HFFc6 (cell line): ENCODE results near the gene SLC22A17. TPM values are rescaled to one million over a fixed set of nuclear protein-coding genes. Genes with fewer than 3 reads are reported as not detected.
"Not testable (repeated sequence)": the region's sequence is repeated elsewhere in the genome, so short reads cannot be mapped to it uniquely, and the experiment has no call there.

Source experiments
- DNase-seq: peaks from one replicate; pipeline ENCODE4 v3.0.0-alpha.2; 2018
- H3K27ac Mint-ChIP-seq: 2 replicates; pipeline ENCODE4 v1.8.0; 2020; ENCODE audit warnings: mild to moderate bottlenecking, mixed read lengths
- H3K27me3 Mint-ChIP-seq: 2 replicates; pipeline ENCODE4 v1.8.0; 2021; ENCODE audit warnings: mild to moderate bottlenecking, moderate library complexity, mixed read lengths; ENCODE audit not compliant: insufficient read depth
- H3K36me3 Mint-ChIP-seq: 2 replicates; pipeline ENCODE4 v1.8.0; 2021; ENCODE audit warnings: low read depth, mixed read lengths
- H3K4me1 Mint-ChIP-seq: 2 replicates; pipeline ENCODE4 v1.8.0; 2020; ENCODE audit warnings: low read depth, mixed read lengths
- H3K4me3 Mint-ChIP-seq: 2 replicates; pipeline ENCODE4 v1.8.0; 2020; ENCODE audit warnings: mild to moderate bottlenecking, moderate library complexity, mixed read lengths
- H3K9me3 Mint-ChIP-seq: 2 replicates; pipeline ENCODE4 v1.8.0; 2020; ENCODE audit warnings: mild to moderate bottlenecking, mixed read lengths
- CTCF ChIP-seq: fragments of 200-600 bp; sonication (generic); IDR thresholded peaks from 2 replicates; pipeline ENCODE4 v1.5.0; 2021; ENCODE audit warnings: antibody characterized with exemption, mild to moderate bottlenecking
- total RNA-seq, 6 experiments: library from RNA; stranded (reverse); fragmentation: NEBNext Ultra II Directional; extraction: Animal tissue kit (Norgen Biotek cat#: 25700); gene quantifications; 2 replicates in 1 of 6; 3 replicates in 5 of 6; pipeline ENCODE4 v1.2.3, GENCODE V29; 2021

Gene SLC22A17
- total RNA-seq, 6 experiments from 2014 or later = 11.7 to 15.6 (median 13.1) TPM

DNA sequence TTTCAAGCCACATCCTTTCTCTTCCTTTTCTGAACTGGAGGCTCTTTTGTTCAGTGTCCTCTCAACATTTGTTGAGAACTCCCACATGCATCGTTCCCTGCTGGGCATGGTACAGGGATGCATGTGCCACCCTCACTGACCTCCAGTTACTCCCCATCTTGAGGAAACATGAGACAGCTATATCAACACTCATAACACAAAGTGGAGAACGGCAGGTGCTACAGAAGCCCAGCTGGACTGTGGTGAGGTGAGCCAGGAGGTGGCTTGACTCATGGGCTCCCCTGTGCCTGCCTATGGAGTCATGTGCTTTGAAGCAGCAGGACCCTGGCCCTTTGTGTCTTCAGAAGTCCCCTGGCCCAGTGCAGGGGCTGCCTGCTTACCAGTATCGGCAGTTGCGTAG lies 45.7 kb upstream of the SLC22A17 start:
- H3K4me3 Mint-ChIP-seq = no peak overlapping the region
- DNase-seq = no peak
- H3K27ac Mint-ChIP-seq = no peak overlapping the region
- no peaks in the 10 kb centered on the region for H3K9me3 Mint-ChIP-seq
- no peaks in the 10 kb centered on the region for H3K36me3 Mint-ChIP-seq
- H3K4me1 Mint-ChIP-seq = no peaks in the 10 kb centered on the region
- H3K27me3 Mint-ChIP-seq = peaks cover 65% of the 10 kb centered on the region
- TF ChIP-seq CTCF = no peak

GRCh38 chr14:23396781-23397407 lies 44.2 kb upstream of the SLC22A17 start:
- peaks cover 66% of the 10 kb centered on the region for H3K27me3 Mint-ChIP-seq
- H3K4me1 Mint-ChIP-seq = no peaks in the 10 kb centered on the region
- H3K9me3 Mint-ChIP-seq = no peaks in the 10 kb centered on the region
- DNase-seq = no peak
- no peak overlapping the region for H3K4me3 Mint-ChIP-seq
- H3K27ac Mint-ChIP-seq = no peak overlapping the region
- H3K36me3 Mint-ChIP-seq = no peaks in the 10 kb centered on the region
- no peak for TF ChIP-seq CTCF

GRCh38 chr14:23396126-23396525 lies 43.4 kb upstream of the SLC22A17 start:
- TF ChIP-seq CTCF = no peak
- Mint-ChIP-seq H3K27ac (no peak overlapping the region), H3K9me3 (no peaks in the 10 kb centered on the region), H3K27me3 (peaks cover 65% of the 10 kb centered on the region), H3K4me1 (no peaks in the 10 kb centered on the region), H3K36me3 (no peaks in the 10 kb centered on the region), H3K4me3 (no peak overlapping the region)
- DNase-seq = no peak

DNA sequence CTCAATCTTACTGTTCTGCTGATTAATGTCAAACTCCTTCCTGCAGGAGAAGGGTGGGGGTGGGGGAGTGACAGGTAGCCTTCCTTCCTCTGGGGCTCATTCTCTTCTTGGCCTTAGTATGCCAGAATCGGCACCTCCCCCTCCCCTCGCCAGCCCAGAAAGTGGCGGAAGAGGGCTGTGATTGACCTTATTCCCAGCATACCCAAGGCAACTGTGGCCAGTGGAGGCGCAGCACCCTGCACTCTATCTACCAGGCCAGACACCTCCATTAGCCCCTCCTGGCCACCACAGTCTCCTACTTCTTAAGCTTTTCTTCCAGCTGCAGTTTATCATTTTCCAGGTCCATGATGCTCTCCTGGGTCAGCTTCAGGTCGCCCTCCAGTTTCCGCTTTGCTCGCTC lies 39.9 kb upstream of the SLC22A17 start:
- no peaks in the 10 kb centered on the region for H3K36me3 Mint-ChIP-seq
- no peak overlapping the region for H3K27ac Mint-ChIP-seq
- TF ChIP-seq CTCF = no peak

GRCh38 chr14:23389871-23390270 lies 37.2 kb upstream of the SLC22A17 start:
- peaks cover 58% of the 10 kb centered on the region for H3K27me3 Mint-ChIP-seq
- not testable (repeated sequence) for H3K9me3 Mint-ChIP-seq, H3K27ac Mint-ChIP-seq, DNase-seq, H3K4me3 Mint-ChIP-seq, H3K4me1 Mint-ChIP-seq, H3K36me3 Mint-ChIP-seq

More for the DNA sequence above, 39.9 kb upstream of the SLC22A17 start:
- H3K4me3 Mint-ChIP-seq = no peak overlapping the region
- no peak for DNase-seq
- H3K27me3 Mint-ChIP-seq = peaks cover 61% of the 10 kb centered on the region
- no peaks in the 10 kb centered on the region for H3K9me3 Mint-ChIP-seq
- no peaks in the 10 kb centered on the region for H3K4me1 Mint-ChIP-seq

- H3K9me3 Mint-ChIP-seq = no peaks in the 10 kb centered on the region
- H3K4me3 Mint-ChIP-seq = no peak overlapping the region
- no peak for TF ChIP-seq CTCF
- DNase-seq = no peak
- H3K36me3 Mint-ChIP-seq = no peaks in the 10 kb centered on the region
- H3K27ac Mint-ChIP-seq = no peak overlapping the region
- peaks cover 55% of the 10 kb centered on the region for H3K27me3 Mint-ChIP-seq
- no peaks in the 10 kb centered on the region for H3K4me1 Mint-ChIP-seq
Measured at GRCh38 chr14:23389396-23389795, 36.7 kb upstream of the SLC22A17 start.
